A549 (cell line): ENCODE results near the gene TEKT5. TPM values are rescaled to one million over a fixed set of nuclear protein-coding genes. Genes with fewer than 3 reads are reported as not detected.

ENCODE experiments used
- ATAC-seq, 2 experiments: fragments of 200-7000 bp in 1 of 2; fragments of >200 bp in 1 of 2; cut with Nextera tagmentation in 1 of 2; cut with Tn5 transposase in 1 of 2; 3 replicates each; pipeline versions ENCODE4 v1.8.0 to v1.9.1; 2018 to 2020; ENCODE audit warnings: mild to moderate bottlenecking in 1 of 2, moderate library complexity in 1 of 2
- CTCF ChIA-PET: fragments of 300-600 bp; sonication (Branson Sonifier 250); formaldehyde crosslinking; extraction: SDS; loops from one replicate; lab custom pipeline; 2021; ENCODE audit warnings: antibody characterized with exemption, inconsistent platforms; lab: Yijun Ruan, JAX
- POLR2A ChIA-PET: fragments of 350-600 bp; formaldehyde crosslinking; extraction: SDS; loops from one replicate; lab custom pipeline; 2021; ENCODE audit warnings: antibody characterized with exemption, inconsistent platforms; lab: Yijun Ruan, JAX
- DNase-seq, 2 experiments: peaks; one replicate each; pipeline versions ENCODE4 v3.0.0 to v3.0.0-alpha.2; 2011 to 2016; ENCODE audit warnings: low read depth in 1 of 2, low spot score in 1 of 2
- FAIRE-seq: peaks from 2 replicates; lab custom pipeline; 2011; peaks lifted over from hg19 to GRCh38; lab: Jason Lieb, UNC
- H3K27ac ChIP-seq, 2 experiments: fragments of >200 bp; sonication (Bioruptor Twin); formaldehyde crosslinking; 3 replicates each; pipeline ENCODE4 v1.5.1; 2016 to 2017
- H3K4me1 ChIP-seq: fragments of >200 bp; sonication (Bioruptor Twin); formaldehyde crosslinking; 3 replicates; pipeline ENCODE4 v1.6.1; 2016
- H3K4me2 ChIP-seq: fragments of >200 bp; sonication (Bioruptor Twin); formaldehyde crosslinking; 3 replicates; pipeline ENCODE4 v1.6.1; 2016
- H3K4me3 ChIP-seq: fragments of >200 bp; sonication (Bioruptor Twin); formaldehyde crosslinking; 3 replicates; pipeline ENCODE4 v1.5.1; 2016
- H3K9me3 ChIP-seq: fragments of >200 bp; sonication (Bioruptor Twin); formaldehyde crosslinking; 3 replicates; pipeline ENCODE4 v1.6.1; 2016
- CEBPB ChIP-seq, 2 experiments: fragments of >200 bp in 1 of 2; sonication (Bioruptor Twin) in 1 of 2; formaldehyde crosslinking in 1 of 2; IDR thresholded peaks; 2 replicates each; pipeline ENCODE4 v1.6.1; 2012 to 2016
- EHMT2 ChIP-seq: fragments of 200-600 bp; sonication (generic); IDR thresholded peaks from 2 replicates; pipeline ENCODE4 v1.6.1; 2016; ENCODE audit warnings: antibody characterized with exemption, low read depth, mild to moderate bottlenecking, moderate library complexity
- FOSB ChIP-seq: fragments of 250-450 bp; sonication (Bioruptor Pico); IDR thresholded peaks from 2 replicates; pipeline ENCODE4 v1.5.0; 2020; ENCODE audit warnings: mild to moderate bottlenecking, moderate library complexity
- FOSL2 ChIP-seq, 2 experiments: fragments of 450-650 bp in 1 of 2; fragments of >200 bp in 1 of 2; sonication (Bioruptor Twin) in 1 of 2; formaldehyde crosslinking; IDR thresholded peaks; 2 replicates each; pipeline versions ENCODE4 v1.5.0 to v1.6.1; 2016 to 2020; ENCODE audit warnings: mild to moderate bottlenecking in 1 of 2, moderate library complexity in 1 of 2
- FOXS1 ChIP-seq: fragments of 250-450 bp; sonication (Bioruptor Pico); IDR thresholded peaks from 2 replicates; pipeline ENCODE4 v1.5.0; 2020; ENCODE audit warnings: mild to moderate bottlenecking, moderate library complexity
- HEYL ChIP-seq: fragments of 250-450 bp; sonication (Bioruptor Pico); IDR thresholded peaks from 2 replicates; pipeline ENCODE4 v1.8.0; 2021; ENCODE audit warnings: mild to moderate bottlenecking, moderate library complexity
- KDM1A ChIP-seq: fragments of 200-600 bp; sonication (generic); IDR thresholded peaks from 2 replicates; pipeline ENCODE4 v1.6.1; 2016; ENCODE audit warnings: low read depth, mild to moderate bottlenecking
- MYC ChIP-seq: IDR thresholded peaks from 2 replicates; pipeline ENCODE4 v1.6.1; 2012; ENCODE audit warnings: mild to moderate bottlenecking, inconsistent platforms, low read length, improper control_type of control experiment, borderline replicate concordance
- RARB ChIP-seq: fragments of 250-450 bp; sonication (Bioruptor Pico); IDR thresholded peaks from 2 replicates; pipeline ENCODE4 v1.8.0; 2021; ENCODE audit warnings: mild to moderate bottlenecking, moderate library complexity
- RFX5 ChIP-seq: fragments of 450-650 bp; IDR thresholded peaks from 2 replicates; pipeline ENCODE4 v1.7.1; 2014; ENCODE audit warnings: antibody characterized with exemption, mild to moderate bottlenecking, moderate library complexity
- ZNF302 ChIP-seq: fragments of 250-450 bp; sonication (Bioruptor Pico); IDR thresholded peaks from 2 replicates; pipeline ENCODE4 v1.9.0; 2021; ENCODE audit warnings: inconsistent platforms, mild to moderate bottlenecking, moderate library complexity
- WGBS: methylation state at CpG from one replicate; pipeline ENCODE4 v1.1.6; 2017; ENCODE audit errors: missing lambda C conversion rate; 5-methylcytosine and 5-hydroxymethylcytosine counted together
- polyA plus RNA-seq, 4 experiments: library from polyadenylated mRNA; depleted of rRNA in 3 of 4; stranded (reverse); fragments of >200 nt; fragmentation: RNase III in 1 of 4; extraction: RNeasy Plus Mini Kit Qiagen cat#74134 plus additional on column Dnase treatment in 1 of 4; gene quantifications; 2 replicates in 3 of 4; 3 replicates in 1 of 4; pipeline ENCODE4 v1.2.3, GENCODE V29; 2011 to 2017
- TF ChIP-seq, protein P1 (sequence below): fragments of 450-650 bp; IDR thresholded peaks from 2 replicates; pipeline ENCODE4 v1.6.1; 2014; ENCODE audit warnings: antibody characterized with exemption
- TF ChIP-seq, protein P2 (sequence below): fragments of 200-600 bp; sonication (generic); IDR thresholded peaks from 2 replicates; pipeline ENCODE4 v1.6.1; 2016; ENCODE audit warnings: antibody characterized with exemption, mild to moderate bottlenecking, moderate library complexity
- TF ChIP-seq, protein P3 (sequence below): IDR thresholded peaks from 2 replicates; pipeline ENCODE4 v1.6.1; 2012
- TF ChIP-seq, protein P4 (sequence below): fragments of >200 bp; sonication (Bioruptor Twin); formaldehyde crosslinking; IDR thresholded peaks from 3 replicates; pipeline ENCODE4 v1.5.1; 2016
- TF ChIP-seq, protein P5 (sequence below): fragments of 250-450 bp; sonication (Bioruptor Pico); IDR thresholded peaks from 2 replicates; pipeline ENCODE4 v1.5.0; 2020; ENCODE audit warnings: low read depth, mild to moderate bottlenecking, moderate library complexity

Gene TEKT5
- polyA plus RNA-seq, 2 of the 4 experiments (the other 2 are of a cell fraction): 0.14 TPM; not detected in 1

DNA sequence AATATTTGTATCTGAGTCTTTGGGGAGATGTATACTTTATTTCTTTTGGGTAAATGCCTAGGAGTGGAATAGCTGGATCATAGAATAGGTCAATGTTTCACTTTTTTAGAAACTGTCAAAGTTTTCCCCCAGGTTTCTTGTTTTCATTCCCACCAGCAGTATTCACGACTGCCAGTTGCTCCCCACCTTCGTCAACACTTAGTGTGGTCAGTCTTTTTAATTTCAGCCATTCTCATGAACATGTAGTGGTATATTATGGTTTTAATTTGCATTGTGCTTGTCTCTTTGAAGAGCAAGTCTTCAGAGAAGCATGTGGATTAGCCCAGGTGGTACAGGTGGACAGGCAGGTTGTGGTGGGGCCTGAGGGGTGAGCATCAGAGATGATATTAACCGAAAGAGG, 53.8 kb downstream of the TEKT5 start:
- 57% methylated on average over 3 of the region's 3 CpGs for WGBS
- CTCF ChIA-PET: no interaction called here
- POLR2A ChIA-PET: no interaction called here
- FAIRE-seq: no peak
- Histone ChIP-seq H3K4me3 (no peak overlapping the region), H3K4me2 (no peak overlapping the region), H3K4me1 (no peaks in the 10 kb centered on the region; the same call in 2 of the 3 replicates), H3K27ac (no peak overlapping the region), H3K9me3 (no peaks in the 10 kb centered on the region)
- DNase-seq: no peak
- TF ChIP-seq, protein P1, sequence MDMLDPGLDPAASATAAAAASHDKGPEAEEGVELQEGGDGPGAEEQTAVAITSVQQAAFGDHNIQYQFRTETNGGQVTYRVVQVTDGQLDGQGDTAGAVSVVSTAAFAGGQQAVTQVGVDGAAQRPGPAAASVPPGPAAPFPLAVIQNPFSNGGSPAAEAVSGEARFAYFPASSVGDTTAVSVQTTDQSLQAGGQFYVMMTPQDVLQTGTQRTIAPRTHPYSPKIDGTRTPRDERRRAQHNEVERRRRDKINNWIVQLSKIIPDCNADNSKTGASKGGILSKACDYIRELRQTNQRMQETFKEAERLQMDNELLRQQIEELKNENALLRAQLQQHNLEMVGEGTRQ: no peak
- TF ChIP-seq, protein P2, sequence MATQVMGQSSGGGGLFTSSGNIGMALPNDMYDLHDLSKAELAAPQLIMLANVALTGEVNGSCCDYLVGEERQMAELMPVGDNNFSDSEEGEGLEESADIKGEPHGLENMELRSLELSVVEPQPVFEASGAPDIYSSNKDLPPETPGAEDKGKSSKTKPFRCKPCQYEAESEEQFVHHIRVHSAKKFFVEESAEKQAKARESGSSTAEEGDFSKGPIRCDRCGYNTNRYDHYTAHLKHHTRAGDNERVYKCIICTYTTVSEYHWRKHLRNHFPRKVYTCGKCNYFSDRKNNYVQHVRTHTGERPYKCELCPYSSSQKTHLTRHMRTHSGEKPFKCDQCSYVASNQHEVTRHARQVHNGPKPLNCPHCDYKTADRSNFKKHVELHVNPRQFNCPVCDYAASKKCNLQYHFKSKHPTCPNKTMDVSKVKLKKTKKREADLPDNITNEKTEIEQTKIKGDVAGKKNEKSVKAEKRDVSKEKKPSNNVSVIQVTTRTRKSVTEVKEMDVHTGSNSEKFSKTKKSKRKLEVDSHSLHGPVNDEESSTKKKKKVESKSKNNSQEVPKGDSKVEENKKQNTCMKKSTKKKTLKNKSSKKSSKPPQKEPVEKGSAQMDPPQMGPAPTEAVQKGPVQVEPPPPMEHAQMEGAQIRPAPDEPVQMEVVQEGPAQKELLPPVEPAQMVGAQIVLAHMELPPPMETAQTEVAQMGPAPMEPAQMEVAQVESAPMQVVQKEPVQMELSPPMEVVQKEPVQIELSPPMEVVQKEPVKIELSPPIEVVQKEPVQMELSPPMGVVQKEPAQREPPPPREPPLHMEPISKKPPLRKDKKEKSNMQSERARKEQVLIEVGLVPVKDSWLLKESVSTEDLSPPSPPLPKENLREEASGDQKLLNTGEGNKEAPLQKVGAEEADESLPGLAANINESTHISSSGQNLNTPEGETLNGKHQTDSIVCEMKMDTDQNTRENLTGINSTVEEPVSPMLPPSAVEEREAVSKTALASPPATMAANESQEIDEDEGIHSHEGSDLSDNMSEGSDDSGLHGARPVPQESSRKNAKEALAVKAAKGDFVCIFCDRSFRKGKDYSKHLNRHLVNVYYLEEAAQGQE: no peak
- TF ChIP-seq, protein P3, sequence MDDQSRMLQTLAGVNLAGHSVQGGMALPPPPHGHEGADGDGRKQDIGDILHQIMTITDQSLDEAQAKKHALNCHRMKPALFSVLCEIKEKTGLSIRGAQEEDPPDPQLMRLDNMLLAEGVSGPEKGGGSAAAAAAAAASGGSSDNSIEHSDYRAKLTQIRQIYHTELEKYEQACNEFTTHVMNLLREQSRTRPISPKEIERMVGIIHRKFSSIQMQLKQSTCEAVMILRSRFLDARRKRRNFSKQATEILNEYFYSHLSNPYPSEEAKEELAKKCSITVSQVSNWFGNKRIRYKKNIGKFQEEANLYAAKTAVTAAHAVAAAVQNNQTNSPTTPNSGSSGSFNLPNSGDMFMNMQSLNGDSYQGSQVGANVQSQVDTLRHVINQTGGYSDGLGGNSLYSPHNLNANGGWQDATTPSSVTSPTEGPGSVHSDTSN: no peak
- no peak for ATAC-seq

DNA sequence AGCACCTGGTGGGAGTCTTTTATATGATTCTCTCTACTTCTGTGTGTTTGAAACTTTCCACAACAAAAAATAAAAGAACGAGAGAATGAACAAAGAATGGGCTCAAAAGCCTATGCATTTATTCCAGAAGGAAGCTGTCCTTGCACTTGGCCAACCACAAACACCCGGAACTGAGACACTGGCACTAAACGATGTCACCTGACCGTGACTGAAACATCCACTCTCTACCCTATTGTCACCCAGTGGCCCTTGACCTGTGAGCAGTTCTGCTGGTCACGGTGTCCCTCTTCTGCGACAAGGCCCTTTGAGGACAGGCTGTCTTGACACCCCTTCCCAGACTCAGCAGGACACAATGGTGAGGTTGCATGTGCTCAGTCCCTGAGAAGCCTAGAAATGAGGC, 56.6 kb downstream of the TEKT5 start:
- H3K4me2 ChIP-seq: no peak overlapping the region
- ChIA-PET POLR2A (no interaction called here), CTCF (interaction anchor here (0.6 to 0.9 kb wide), 2 partner anchors 13 to 99 kb away, joined by 3 to 4 read pairs; no protein-coding TSS in a partner anchor)
- H3K4me1 ChIP-seq: no peaks in the 10 kb centered on the region
- TF ChIP-seq, protein P1: no peak
- no peak for TF ChIP-seq RARB
- TF ChIP-seq MYC: no peak
- no peak for TF ChIP-seq ZNF302 (CRISPR knock-in tag)
- WGBS: 53% methylated on average over 6 of the region's 6 CpGs
- DNase-seq: no peak
- H3K9me3 ChIP-seq: no peaks in the 10 kb centered on the region
- no peak overlapping the region for H3K27ac ChIP-seq
- FAIRE-seq: no peak
- no peak overlapping the region for H3K4me3 ChIP-seq
- ATAC-seq: no peak

DNA sequence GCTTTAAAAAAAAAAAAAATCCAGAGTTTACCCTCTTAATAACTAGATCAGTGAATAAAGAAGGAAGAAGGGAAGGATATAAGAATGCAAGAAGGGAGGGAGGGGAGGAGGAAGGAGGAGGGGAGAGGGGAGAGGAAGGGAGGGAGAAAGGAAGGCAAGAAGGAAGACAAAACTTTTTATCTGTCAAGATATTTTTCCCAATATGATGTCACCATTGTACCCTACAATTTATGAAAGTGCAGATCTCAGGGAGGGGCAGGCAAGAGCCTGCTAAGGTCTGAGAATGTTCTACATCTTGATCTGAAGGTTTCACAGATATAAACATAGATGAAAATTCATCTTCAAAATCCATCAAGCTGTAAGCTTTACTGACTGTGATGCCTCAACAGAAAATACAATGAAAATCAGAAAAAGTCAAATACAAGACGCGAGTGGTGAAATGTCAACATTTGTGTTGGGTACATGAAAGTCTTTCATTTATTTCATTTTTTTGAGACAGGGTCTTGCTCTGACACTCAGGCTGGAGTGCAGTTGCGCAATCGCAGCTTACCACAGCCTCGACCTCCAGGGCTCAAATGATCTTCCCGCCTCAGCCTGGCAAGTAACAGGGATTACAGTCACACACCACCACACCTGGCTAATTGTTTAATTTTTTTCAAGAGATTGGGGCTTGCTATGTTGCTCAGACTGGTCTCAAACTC, 57.2 kb downstream of the TEKT5 start:
- FAIRE-seq (no peak), ATAC-seq (no peak), DNase-seq (no peak)
- H3K4me1 ChIP-seq: no peaks in the 10 kb centered on the region
- no peaks in the 10 kb centered on the region for H3K9me3 ChIP-seq
- no peak overlapping the region for H3K4me3 ChIP-seq
- WGBS: 69% methylated on average over 6 of the region's 6 CpGs
- POLR2A ChIA-PET: no interaction called here
- CTCF ChIA-PET: interaction anchor here (0.6 to 0.9 kb wide), 2 partner anchors 14 to 100 kb away, joined by 3 to 4 read pairs; no protein-coding TSS in a partner anchor
- H3K27ac ChIP-seq: no peak overlapping the region
- peak; percentile 65 to 84; a peak in 3 of 4 replicates for TF ChIP-seq CEBPB (IDR thresholded peaks at IDR 0.05)
- TF ChIP-seq FOXS1 (CRISPR knock-in tag): no peak
- H3K4me2 ChIP-seq: no peak overlapping the region

DNA sequence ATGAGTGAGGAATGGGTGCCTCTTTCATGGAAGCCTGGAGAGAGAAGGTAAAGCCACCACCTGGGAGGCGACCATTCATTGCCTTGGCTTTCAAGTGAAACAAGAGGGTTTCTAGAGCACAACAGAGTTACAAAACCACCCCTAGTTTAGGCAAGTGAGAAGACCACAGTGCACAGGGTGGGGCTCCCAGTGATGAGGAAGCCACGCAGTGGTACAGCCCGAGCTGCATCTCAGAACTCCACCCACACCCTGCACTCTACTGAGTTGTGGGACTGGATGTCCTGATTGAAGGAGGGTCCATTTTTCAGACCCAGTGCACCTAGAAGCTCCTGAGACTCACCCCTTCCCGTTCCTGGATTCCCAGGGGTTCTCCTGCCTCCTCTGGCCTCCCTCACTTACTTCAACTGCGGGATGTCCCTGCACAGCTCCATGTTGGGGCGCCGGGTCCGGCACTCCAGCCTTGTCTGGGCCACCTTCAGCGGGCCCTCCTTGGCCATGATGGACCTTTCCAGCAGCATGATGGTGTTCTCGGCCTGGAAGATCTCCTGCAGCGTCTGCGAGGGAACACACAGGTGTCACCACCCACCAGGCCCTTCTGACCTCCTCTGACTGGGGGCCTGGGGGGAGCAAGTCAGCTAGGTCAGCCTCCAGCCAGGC, 59.2 kb downstream of the TEKT5 start:
- Histone ChIP-seq H3K9me3 (no peaks in the 10 kb centered on the region), H3K27ac (no peak overlapping the region), H3K4me2 (no peak overlapping the region), H3K4me1 (no peaks in the 10 kb centered on the region), H3K4me3 (no peak overlapping the region)
- FAIRE-seq: no peak
- no peak for ATAC-seq
- CTCF ChIA-PET: no interaction called here
- POLR2A ChIA-PET: no interaction called here
- WGBS: 67% methylated on average over 10 of the region's 12 CpGs
- no peak for DNase-seq
- TF ChIP-seq FOSB (CRISPR knock-in tag) (no peak), EHMT2 (no peak), RFX5 (no peak), HEYL (CRISPR knock-in tag) (no peak), KDM1A (no peak), FOXS1 (CRISPR knock-in tag) (no peak), FOSL2 (IDR thresholded peaks at IDR 0.05) (no peak), FOSL2 (CRISPR knock-in tag; IDR thresholded peaks at IDR 0.05) (no peak)
- TF ChIP-seq, protein P4, sequence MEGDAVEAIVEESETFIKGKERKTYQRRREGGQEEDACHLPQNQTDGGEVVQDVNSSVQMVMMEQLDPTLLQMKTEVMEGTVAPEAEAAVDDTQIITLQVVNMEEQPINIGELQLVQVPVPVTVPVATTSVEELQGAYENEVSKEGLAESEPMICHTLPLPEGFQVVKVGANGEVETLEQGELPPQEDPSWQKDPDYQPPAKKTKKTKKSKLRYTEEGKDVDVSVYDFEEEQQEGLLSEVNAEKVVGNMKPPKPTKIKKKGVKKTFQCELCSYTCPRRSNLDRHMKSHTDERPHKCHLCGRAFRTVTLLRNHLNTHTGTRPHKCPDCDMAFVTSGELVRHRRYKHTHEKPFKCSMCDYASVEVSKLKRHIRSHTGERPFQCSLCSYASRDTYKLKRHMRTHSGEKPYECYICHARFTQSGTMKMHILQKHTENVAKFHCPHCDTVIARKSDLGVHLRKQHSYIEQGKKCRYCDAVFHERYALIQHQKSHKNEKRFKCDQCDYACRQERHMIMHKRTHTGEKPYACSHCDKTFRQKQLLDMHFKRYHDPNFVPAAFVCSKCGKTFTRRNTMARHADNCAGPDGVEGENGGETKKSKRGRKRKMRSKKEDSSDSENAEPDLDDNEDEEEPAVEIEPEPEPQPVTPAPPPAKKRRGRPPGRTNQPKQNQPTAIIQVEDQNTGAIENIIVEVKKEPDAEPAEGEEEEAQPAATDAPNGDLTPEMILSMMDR: no peak
- TF ChIP-seq, protein P5, sequence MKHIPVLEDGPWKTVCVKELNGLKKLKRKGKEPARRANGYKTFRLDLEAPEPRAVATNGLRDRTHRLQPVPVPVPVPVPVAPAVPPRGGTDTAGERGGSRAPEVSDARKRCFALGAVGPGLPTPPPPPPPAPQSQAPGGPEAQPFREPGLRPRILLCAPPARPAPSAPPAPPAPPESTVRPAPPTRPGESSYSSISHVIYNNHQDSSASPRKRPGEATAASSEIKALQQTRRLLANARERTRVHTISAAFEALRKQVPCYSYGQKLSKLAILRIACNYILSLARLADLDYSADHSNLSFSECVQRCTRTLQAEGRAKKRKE (CRISPR knock-in tag): no peak
